Measurements from ENCODE around the gene PARD3. TPM values are rescaled to one million over a fixed set of nuclear protein-coding genes. Genes with fewer than 3 reads are reported as not detected.

The PARD3 gene
- total and polyA plus RNA-seq, 10 of the 15 experiments (the other 5 are each of a cell fraction or from before 2014, with no cell fraction given), result 2.6 to 43.1 (median 13.9) TPM

GRCh38 chr10:34744590-34744989 is 70.5 kb downstream of the PARD3 start:
- Histone ChIP-seq H3K9ac (ENCODE audit: control insufficient read depth, insufficient read depth, low read length) (no peak overlapping the region), H3K79me2 (ENCODE audit: control insufficient read depth, insufficient read depth, low read length) (no peaks in the 10 kb centered on the region), H3K36me3 (ENCODE audit: control insufficient read depth in 2 of 2, insufficient read depth in 2 of 2, low read length in 1 of 2) (no peaks in the 10 kb centered on the region), H3K9me3 (replicated peaks; ENCODE audit: control insufficient read depth, insufficient read depth, low read length) (no peaks in the 10 kb centered on the region), H3K27me3 (replicated peaks in 1 of 2; ENCODE audit: control insufficient read depth in 2 of 2, insufficient read depth in 2 of 2, low read length in 1 of 2) (peaks cover 0 to 7% of the 10 kb centered on the region in 2 experiments; a peak in 3 of 4 replicates), H3K4me1 (ENCODE audit: control insufficient read depth, insufficient read depth, low read length) (no peaks in the 10 kb centered on the region), H3K4me3 (no peak overlapping the region), H4K20me1 (ENCODE audit: control insufficient read depth, insufficient read depth) (no peaks in the 10 kb centered on the region), H3K4me2 (ENCODE audit: control insufficient read depth, insufficient read depth) (no peak overlapping the region), H3K27ac (ENCODE audit: control insufficient read depth, insufficient read depth) (no peak overlapping the region), H2AFZ (ENCODE audit: control insufficient read depth, low read depth, low read length) (no peak overlapping the region)
- DNase-seq (ENCODE audit: low read depth, low spot score) (no peak), ATAC-seq (no peak), FAIRE-seq (no peak)
- ChIA-PET CTCF (interaction anchor here (0.6 to 6.9 kb wide), 4 partner anchors 12 to 83 kb away, joined by 3 to 32 read pairs (median 4); no protein-coding TSS in a partner anchor), RAD21 (ENCODE audit: unreplicated experiment) (interaction anchor here (0.6 to 2.5 kb wide), 3 partner anchors 8 to 166 kb away, joined by 3 to 6 read pairs (median 3); no protein-coding TSS in a partner anchor), SMC1A (ENCODE audit: uncharacterized antibody, unreplicated experiment) (interaction anchor here (0.9 to 4.5 kb wide), 2 partner anchors 14 to 20 kb away, joined by 6 to 25 read pairs; no protein-coding TSS in a partner anchor), POLR2A (no interaction called here)
- intact Hi-C loops (cut with micrococcal nuclease; ENCODE audit: unreplicated experiment), result no loop called here
- 4% methylated on average over 3 of the region's 3 CpGs for WGBS (ENCODE audit: insufficient coverage, insufficient replicate concordance, low lambda C conversion rate, missing lambda C conversion rate)
- no peak for TF ChIP-seq ZNF24 (IDR thresholded peaks at IDR 0.05)
- no TSS peak for BruUV-seq (replicated peaks)
- in situ Hi-C loops (cut with MboI), result no loop called here

GRCh38 chr10:34743814-34744213 is 71.3 kb downstream of the PARD3 start:
- Histone ChIP-seq H3K27ac (ENCODE audit: control insufficient read depth, insufficient read depth) (no peak overlapping the region), H3K36me3 (ENCODE audit: control insufficient read depth in 2 of 2, insufficient read depth in 2 of 2, low read length in 1 of 2) (no peaks in the 10 kb centered on the region), H3K27me3 (replicated peaks in 1 of 2; ENCODE audit: control insufficient read depth in 2 of 2, insufficient read depth in 2 of 2, low read length in 1 of 2) (peaks cover 0 to 8% of the 10 kb centered on the region in 2 experiments; a peak in 3 of 4 replicates), H3K4me2 (ENCODE audit: control insufficient read depth, insufficient read depth) (no peak overlapping the region), H3K4me3 (no peak overlapping the region), H4K20me1 (ENCODE audit: control insufficient read depth, insufficient read depth) (no peaks in the 10 kb centered on the region), H3K4me1 (ENCODE audit: control insufficient read depth, insufficient read depth, low read length) (no peaks in the 10 kb centered on the region), H3K79me2 (ENCODE audit: control insufficient read depth, insufficient read depth, low read length) (no peaks in the 10 kb centered on the region), H3K9me3 (replicated peaks; ENCODE audit: control insufficient read depth, insufficient read depth, low read length) (no peaks in the 10 kb centered on the region), H2AFZ (ENCODE audit: control insufficient read depth, low read depth, low read length) (no peak overlapping the region), H3K9ac (ENCODE audit: control insufficient read depth, insufficient read depth, low read length) (no peak overlapping the region)
- in situ Hi-C loops (cut with MboI) (no loop called here), intact Hi-C loops (cut with micrococcal nuclease; ENCODE audit: unreplicated experiment) (no loop called here)
- SMC1A ChIA-PET (ENCODE audit: uncharacterized antibody, unreplicated experiment), result interaction anchor here (0.9 to 3.8 kb wide), 3 partner anchors 12 to 17 kb away, joined by 3 to 21 read pairs (median 6); no protein-coding TSS in a partner anchor
- RAD21 ChIA-PET (ENCODE audit: unreplicated experiment), result interaction anchor here (2.5 kb wide), 1 partner anchor 9 kb away, joined by 6 read pairs; no protein-coding TSS in a partner anchor
- BruUV-seq (replicated peaks), result no TSS peak
- ATAC-seq (no peak; the same call in 2 of the 3 replicates), DNase-seq (ENCODE audit: low read depth, low spot score) (no peak), FAIRE-seq (no peak)
- WGBS (ENCODE audit: insufficient coverage, insufficient replicate concordance, low lambda C conversion rate, missing lambda C conversion rate), result 43% methylated on average over 7 of the region's 7 CpGs
- POLR2A ChIA-PET, result no interaction called here
- CTCF ChIA-PET, result interaction anchor here (1.9 to 6.9 kb wide), 2 partner anchors 12 to 46 kb away, joined by 4 to 32 read pairs; no protein-coding TSS in a partner anchor
- TF ChIP-seq ETV6 (conservative IDR thresholded peaks at IDR 0.05 in 1 of 2, IDR thresholded peaks at IDR 0.05 in 1 of 2; ENCODE audit: borderline replicate concordance in 1 of 2, low read depth in 1 of 2) (no peak), USF1 (IDR thresholded peaks at IDR 0.05; ENCODE audit: borderline replicate concordance, extremely low read length, insufficient read depth, low read depth, low read length) (no peak), CHD4 (IDR thresholded peaks at IDR 0.05) (no peak), SUPT20H (IDR thresholded peaks at IDR 0.05; ENCODE audit: borderline replicate concordance, control insufficient read depth, low read depth, low read length) (no peak), BMI1 (IDR thresholded peaks at IDR 0.05; ENCODE audit: borderline replicate concordance) (no peak), EGR1 (IDR thresholded peaks at IDR 0.05; ENCODE audit: borderline replicate concordance in 1 of 2, low read depth in 2 of 2, low read length in 2 of 2) (no peak), YY1 (IDR thresholded peaks at IDR 0.05; ENCODE audit: low read depth, low read length) (no peak), HDAC6 (IDR thresholded peaks at IDR 0.05; ENCODE audit: unreplicated experiment) (no peak), DPF2 (IDR thresholded peaks at IDR 0.05) (no peak), NBN (IDR thresholded peaks at IDR 0.05) (no peak), EZH2 (IDR thresholded peaks at IDR 0.05; ENCODE audit: borderline replicate concordance, control insufficient read depth, low read depth, low read length) (no peak), MYC (IDR thresholded peaks at IDR 0.05; ENCODE audit: insufficient read depth, insufficient read length, insufficient replicate concordance, low read length, severe bottlenecking) (no peak), ZNF622 (IDR thresholded peaks at IDR 0.05) (no peak), BCL11A (IDR thresholded peaks at IDR 0.05; ENCODE audit: low read depth, low read length) (no peak), ZNF274 (IDR thresholded peaks at IDR 0.05; ENCODE audit: insufficient read depth, insufficient read length) (no peak)

Data from GM12878 (cell line).